Daoy (cell line): ENCODE measurements around the gene CLIP2. TPM values are rescaled to one million over a fixed set of nuclear protein-coding genes. Genes with fewer than 3 reads are reported as not detected.
"Not testable (repeated sequence)": the region's sequence is repeated elsewhere in the genome, so short reads cannot be mapped to it uniquely, and the experiment has no call there.

ENCODE experiments used
- DNase-seq: peaks from one replicate; pipeline ENCODE4 v3.0.0-alpha.2; 2015; ENCODE audit warnings: low read depth
- total RNA-seq: library from RNA; depleted of rRNA; stranded (reverse); fragments of >200 nt; shearing (Covaris generic); gene quantifications from 2 replicates; pipeline ENCODE4 v1.2.3, GENCODE V29; 2014

CLIP2 gene
- total RNA-seq, 1 experiment from 2014 or later = 33.4 TPM

DNA sequence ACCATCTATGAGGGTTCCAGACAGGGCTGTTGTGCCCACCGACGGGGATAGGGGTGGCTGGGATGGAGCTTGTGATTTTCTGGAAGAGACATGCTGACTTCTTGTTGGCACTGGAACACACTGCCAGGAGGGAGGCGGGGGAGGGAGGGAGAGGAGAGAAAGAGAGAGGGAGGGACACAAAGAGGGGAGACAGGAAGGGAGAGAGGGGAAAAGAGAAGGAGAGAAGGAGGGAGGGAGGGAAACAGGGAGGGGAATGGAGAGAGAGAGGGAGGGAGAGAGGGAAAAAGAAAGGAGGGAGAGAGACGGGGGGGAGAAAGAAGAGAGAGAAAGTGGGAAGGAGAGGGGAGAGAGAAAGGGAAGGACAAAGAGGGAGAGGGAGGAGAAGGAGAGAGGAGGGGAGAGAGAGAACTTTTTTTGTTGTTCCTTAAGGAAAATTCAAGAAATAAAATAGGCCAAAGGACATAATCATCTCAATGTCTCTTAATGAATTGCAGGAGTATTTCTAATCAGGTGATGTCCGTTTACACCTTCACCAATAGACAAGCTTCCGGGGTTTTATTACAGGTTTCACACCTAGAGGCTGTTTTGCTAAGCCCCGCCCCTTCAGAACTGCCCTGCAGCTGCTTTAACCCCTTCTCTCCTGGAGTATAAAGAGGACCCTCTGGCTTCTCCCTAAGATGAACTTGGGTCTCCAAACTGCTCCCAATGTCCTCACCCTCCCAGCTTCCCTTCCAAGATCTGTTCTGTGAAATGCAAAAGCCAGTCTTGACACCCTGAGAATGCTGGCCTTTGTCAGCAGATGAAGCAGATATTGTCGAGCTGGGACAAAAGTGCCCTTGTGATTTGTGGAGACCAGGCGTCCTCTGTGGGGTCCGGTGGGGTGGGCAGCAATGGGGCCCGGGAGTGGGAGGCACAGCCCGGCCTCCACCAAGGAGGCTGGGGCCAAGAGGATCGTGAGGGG, 82.5 kb downstream of the CLIP2 start:
- no peak for DNase-seq

DNA sequence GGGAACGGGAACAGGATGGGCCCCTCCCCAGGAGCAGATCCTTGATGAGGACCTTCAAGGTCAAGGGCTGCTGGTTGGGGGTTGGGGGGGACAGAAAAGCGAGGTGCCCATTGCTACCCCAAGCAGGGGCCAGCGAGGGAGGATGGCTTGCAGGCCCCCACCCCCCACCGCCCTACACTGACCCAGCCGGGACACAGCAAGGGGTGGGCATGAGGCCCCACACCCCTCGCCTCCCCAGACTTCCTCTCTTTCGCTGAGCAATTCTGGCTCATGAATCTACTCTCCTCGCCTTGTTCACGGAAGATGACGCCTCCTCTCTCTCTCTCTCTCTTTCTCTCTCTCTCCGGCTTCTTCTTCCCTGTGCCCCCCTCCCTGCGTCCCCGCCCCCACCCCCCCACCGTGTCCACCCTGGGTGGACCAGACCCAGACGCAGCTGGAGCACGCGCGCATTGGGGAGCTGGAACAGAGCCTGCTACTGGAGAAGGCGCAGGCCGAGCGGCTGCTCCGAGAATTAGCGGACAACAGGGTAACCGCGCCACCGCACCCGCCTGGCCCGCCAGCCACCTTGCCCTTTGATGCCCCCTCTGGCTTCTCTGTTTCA, 83.4 kb downstream of the CLIP2 start:
- DNase-seq = no peak

DNA sequence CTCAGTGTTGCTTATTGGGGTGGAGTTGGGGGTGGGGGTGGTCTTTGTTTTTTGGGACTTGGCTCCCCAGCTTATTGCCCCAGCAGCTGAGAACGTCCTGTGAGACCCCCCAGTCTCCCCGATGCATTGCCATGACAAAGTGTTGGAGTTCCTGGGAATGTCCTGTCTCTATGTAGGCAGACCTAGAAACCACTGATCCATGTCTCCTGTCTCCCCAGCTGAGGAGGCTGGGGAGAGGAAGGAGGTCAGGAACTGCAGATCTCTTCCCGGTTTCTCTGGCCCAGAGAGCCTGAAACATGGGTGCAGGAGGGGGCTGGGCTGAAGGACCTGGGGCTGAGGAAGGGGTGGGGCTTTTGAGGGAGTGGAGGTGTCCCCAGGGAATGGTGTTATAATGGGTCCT, 84.3 kb downstream of the CLIP2 start:
- DNase-seq = no peak

GRCh38 chr7:74375726-74376220, 86.6 kb downstream of the CLIP2 start:
- no peak for DNase-seq

DNA sequence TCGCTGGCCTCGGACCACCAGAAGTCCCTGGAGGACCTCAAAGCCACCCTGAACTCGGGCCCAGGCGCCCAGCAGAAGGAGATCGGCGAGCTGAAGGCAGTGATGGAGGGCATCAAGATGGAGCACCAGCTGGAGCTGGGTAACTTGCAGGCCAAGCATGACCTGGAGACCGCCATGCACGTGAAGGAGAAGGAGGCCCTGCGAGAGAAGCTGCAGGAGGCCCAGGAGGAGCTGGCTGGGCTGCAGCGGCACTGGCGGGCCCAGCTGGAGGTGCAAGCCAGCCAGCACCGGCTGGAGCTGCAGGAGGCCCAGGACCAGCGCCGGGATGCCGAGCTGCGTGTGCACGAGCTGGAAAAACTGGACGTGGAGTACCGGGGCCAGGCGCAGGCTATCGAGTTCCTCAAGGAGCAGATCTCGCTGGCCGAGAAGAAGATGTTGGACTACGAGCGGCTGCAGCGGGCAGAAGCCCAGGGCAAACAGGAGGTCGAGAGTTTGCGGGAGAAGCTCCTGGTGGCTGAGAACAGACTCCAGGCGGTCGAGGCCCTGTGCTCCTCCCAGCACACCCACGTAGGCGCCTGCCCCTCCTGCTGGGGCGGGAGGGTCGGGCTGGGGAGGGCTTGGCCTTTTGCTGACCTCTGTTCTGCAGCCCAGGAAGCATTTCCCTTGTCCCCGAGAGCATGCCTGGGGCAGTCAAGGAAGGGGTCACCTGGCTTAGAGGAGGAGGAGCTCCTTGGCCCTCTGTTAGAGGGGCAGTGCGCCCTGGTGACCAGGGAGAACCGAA, 87.2 kb downstream of the CLIP2 start:
- no peak for DNase-seq

DNA sequence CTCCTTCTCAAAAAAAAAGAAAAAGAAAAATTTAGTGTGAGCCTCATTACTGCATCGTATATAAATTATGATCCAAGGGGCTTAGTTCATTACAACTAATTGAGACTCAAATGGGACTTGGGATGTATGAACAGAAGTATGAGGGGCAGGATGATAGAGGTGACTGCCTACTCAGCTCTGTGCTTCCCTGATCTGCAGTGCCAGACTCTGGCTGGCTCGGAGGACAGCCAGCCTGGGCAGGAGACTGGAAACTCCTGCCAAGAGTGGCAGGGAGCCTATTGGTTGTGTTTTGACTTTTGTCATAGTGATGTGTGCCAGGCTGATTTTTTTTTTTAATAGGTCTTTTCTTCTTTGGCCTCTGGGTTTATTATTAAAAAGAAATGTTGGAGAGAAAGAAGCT, 90.7 kb downstream of the CLIP2 start:
- no peak for DNase-seq

DNA sequence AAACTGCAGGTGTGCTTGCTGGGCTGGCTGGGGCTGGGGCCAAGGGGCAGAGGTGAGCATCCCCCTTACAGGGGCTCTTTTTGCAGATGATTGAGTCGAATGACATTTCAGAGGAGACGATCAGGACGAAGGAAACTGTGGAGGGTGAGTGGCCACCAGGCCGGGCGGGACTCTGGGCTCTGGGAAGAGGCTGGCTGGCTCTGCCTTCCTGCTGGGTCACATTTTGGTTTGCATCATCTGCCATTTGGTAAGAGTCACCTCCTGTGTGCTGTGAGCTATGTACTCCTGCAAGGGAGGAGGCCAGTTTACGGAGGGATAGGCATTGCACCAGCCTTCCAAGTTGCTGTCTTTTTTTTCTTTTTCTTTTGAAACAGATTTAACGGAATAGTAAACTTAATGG, 91.5 kb downstream of the CLIP2 start:
- no peak for DNase-seq

GRCh38 chr7:74384086-74384485, 94.9 kb downstream of the CLIP2 start:
- not testable (repeated sequence) for DNase-seq

DNA sequence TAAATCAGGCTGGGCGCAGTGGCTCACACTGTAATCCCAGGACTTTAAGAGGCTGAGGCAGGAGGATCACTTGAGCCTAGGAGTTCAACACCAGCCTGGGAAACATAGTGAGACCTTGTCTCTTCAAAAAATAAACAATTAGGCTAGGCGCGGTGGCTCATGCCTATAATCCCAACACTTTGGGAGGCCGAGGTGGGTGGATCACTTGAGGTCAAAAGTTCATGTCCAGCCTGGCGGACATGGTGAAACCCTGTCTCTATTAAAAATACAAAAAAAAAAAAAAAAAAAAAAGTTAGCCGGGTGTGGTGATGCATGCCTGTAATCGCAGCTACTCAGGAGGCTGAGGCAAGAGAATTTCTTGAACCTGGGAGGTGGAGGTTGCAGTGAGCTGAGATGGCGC, 95.6 kb downstream of the CLIP2 start:
- not testable (repeated sequence) for DNase-seq

GRCh38 chr7:74387606-74388005, 98.4 kb downstream of the CLIP2 start:
- no peak for DNase-seq

DNA sequence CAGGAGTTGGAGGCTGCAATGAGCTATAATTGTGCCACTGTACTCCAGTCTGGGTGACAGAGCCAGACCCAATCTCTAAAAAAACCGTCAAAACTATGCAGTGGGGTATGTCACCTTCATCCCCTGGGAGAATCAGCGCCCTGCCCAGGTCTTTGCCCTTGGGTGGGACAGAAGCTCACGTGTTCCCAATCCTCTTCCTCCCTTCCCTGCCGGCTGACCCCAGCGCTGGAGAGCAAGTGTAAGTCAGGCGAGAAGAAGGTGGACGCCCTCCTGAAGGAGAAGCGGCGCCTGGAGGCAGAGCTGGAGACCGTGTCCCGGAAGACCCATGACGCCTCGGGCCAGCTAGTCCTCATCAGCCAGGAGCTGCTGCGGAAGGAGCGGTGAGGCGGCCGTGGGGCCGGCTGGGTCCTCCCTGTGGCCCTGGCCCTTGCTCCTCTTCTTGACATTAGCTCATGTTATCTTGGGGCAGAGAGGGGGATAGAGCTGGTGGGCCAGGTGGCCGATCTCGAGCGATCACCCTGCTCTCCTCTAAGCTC, 99.7 kb downstream of the CLIP2 start:
- DNase-seq = no peak

- peak; percentile 63 for DNase-seq
Measured at GRCh38 chr7:74393722-74394121, 104.5 kb downstream of the CLIP2 start.

DNA sequence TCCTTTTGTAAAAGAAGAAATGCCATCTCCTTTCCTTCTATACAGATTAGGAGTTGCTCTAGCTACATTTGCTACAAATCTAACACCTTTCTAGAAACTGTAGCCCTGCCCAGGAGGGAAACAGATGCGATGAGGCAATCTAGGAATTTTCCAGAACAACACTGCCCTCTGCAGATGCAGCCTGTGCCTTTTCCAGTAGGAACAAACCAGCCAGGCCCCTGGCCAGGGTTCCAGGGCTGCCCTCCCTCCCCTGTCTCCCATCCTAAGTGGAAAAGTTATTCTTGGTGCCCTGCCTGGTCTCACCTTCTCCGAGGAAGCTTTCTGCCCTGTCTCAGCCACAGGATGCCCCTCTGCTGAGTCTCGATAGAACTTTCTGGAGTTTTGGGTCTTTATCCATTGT, 105.4 kb downstream of the CLIP2 start:
- DNase-seq = peak; percentile 45

GRCh38 chr7:74395745-74396311, 106.6 kb downstream of the CLIP2 start:
- DNase-seq = no peak

DNA sequence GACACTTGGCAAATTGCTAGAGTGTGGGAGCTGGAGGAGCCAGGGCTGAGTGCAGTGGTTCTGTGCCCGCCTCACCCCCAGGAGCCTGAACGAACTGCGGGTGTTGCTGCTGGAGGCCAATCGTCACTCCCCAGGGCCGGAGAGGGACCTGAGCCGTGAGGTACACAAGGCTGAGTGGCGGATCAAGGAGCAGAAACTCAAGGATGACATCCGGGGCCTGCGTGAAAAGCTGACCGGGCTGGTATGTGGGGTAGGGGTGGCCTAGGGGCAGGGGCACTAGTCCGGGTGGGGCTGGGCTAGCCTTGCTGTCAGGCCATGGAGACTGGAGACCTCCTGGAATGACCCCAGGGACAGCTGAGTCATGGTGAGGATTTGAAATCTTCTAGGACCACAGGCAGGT, 107.8 kb downstream of the CLIP2 start:
- DNase-seq = no peak

- no peak for DNase-seq
Measured at GRCh38 chr7:74398426-74398825, 109.2 kb downstream of the CLIP2 start.

- no peak for DNase-seq
Measured at GRCh38 chr7:74399006-74399405, 109.8 kb downstream of the CLIP2 start.

DNA sequence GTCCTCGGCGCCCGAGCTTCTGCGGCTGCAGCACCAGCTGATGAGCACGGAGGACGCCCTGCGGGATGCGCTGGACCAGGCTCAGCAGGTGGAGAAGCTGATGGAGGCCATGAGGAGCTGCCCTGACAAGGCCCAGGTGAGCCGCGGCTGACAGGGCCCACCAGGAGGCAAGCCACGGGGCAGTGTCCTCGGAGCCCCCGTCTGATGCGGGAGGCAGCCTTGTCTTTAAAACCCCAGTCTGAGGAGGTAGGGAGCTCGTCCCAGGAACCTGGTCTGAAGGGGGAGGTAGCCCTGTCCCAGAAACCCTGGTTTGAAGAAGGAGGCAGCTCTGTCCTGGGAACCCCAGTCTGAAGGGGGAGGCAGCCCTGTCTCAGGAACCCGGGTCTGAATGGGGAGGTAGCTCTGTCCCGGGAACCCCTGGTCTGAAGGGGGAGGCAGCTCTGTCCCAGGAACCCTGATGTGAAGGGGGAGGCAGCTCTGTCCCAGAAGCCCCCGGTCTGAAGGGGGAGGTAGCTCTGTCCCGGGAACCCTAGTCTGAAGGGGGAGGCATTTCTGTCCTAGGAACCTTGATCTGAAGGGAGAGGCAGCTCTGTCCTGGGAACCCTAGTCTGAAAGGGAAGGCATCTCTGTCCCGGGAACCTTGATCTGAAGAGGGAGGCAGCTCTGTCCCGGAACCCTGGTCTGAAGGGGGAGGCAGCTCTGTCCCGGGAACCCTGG, 111.4 kb downstream of the CLIP2 start:
- DNase-seq = no peak

DNA sequence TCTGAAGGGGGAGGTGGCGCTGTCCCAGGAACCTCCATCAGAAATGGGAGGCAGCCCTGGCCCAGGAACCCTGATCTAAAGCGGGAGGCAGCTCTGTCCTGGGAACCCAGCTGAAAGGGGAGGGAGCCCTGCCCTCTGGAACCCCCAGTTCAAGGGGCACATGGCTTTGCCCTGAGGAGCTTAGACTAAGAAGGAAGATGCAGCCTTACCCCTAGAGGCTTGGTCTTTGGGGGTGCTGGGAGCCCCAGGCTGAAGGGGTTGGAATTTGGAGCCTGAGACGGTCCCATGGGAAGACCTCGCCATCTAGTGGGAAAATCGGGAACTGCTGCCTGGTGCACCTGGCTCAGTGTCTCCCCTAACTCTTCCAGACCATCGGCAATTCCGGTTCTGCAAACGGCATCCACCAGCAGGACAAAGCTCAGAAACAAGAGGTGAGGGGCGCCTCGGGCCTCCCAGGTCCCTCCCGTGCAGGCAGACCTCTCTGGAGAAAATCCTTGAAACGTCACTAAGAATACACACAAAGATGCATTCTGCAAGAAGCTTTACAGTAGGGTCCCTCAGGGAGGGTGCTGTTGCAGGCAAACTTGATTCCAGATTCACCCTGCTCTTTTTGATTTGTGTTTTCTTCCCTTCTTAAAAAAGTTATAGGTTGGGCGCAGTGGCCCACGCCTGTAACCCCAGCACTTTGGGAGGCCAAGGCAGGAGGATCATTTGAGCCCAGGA, 112.1 kb downstream of the CLIP2 start:
- peak; percentile 78 for DNase-seq

- DNase-seq = not testable (repeated sequence)
Measured at GRCh38 chr7:74402668-74403067, 113.5 kb downstream of the CLIP2 start.
